Measurements from ENCODE around the gene AFF3. TPM values are rescaled to one million over a fixed set of nuclear protein-coding genes. Genes with fewer than 3 reads are reported as not detected.

Gene AFF3
- total and polyA plus RNA-seq, 2 experiments from 2014 or later = 7.3 to 7.8 TPM

DNA sequence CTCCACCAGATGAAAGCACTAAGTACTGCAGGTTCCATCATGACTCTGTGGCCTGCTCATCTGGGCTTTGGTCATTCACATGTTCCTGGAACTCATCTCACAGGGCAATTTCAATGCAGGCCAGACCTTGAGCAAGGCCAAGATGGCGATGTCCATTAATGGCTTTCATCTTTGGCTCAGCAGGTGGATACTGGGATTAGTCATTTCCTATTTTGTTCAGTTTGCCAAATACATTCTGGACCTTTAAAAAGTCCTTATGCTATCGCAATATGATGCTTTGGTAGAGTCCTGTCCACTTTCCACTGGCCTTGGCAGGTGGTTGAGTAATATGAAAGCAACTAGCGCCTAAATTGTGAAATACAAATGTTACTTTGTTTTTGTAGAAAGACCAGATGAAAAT lies 482.5 kb downstream of the AFF3 start:
- Histone ChIP-seq H3K27ac (no peak overlapping the region), H3K27me3 (no peaks in the 10 kb centered on the region), H3K9me2 (replicated peaks; ENCODE audit: insufficient read depth) (no peaks in the 10 kb centered on the region), H3K4me3 (no peak overlapping the region), H4K20me1 (ENCODE audit: insufficient read depth, poor library complexity, severe bottlenecking) (no peaks in the 10 kb centered on the region), H3K9me3 (ENCODE audit: low read depth) (no peaks in the 10 kb centered on the region), H3K4me1 (ENCODE audit: insufficient read depth) (peaks cover 14% of the 10 kb centered on the region), H3K36me3 (replicated peaks; ENCODE audit: insufficient read depth, low read depth) (no peaks in the 10 kb centered on the region), H2AFZ (no peak overlapping the region), H3K4me2 (no peak overlapping the region), H3K79me2 (no peaks in the 10 kb centered on the region)
- WGBS (ENCODE audit: low lambda C conversion rate, missing lambda C conversion rate) = 97% methylated on average over 3 of the region's 3 CpGs
- TF ChIP-seq EZH2 (IDR thresholded peaks at IDR 0.05; ENCODE audit: borderline replicate concordance) = no peak
- no peak for TF ChIP-seq EZH2phosphoT487 (IDR thresholded peaks at IDR 0.05; ENCODE audit: low read depth, severe bottlenecking, unreplicated experiment)
- TF ChIP-seq, protein P1, sequence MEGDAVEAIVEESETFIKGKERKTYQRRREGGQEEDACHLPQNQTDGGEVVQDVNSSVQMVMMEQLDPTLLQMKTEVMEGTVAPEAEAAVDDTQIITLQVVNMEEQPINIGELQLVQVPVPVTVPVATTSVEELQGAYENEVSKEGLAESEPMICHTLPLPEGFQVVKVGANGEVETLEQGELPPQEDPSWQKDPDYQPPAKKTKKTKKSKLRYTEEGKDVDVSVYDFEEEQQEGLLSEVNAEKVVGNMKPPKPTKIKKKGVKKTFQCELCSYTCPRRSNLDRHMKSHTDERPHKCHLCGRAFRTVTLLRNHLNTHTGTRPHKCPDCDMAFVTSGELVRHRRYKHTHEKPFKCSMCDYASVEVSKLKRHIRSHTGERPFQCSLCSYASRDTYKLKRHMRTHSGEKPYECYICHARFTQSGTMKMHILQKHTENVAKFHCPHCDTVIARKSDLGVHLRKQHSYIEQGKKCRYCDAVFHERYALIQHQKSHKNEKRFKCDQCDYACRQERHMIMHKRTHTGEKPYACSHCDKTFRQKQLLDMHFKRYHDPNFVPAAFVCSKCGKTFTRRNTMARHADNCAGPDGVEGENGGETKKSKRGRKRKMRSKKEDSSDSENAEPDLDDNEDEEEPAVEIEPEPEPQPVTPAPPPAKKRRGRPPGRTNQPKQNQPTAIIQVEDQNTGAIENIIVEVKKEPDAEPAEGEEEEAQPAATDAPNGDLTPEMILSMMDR (IDR thresholded peaks at IDR 0.05; ENCODE audit: poor library complexity) = no peak
- no peak for DNase-seq (ENCODE audit: low spot score)

DNA sequence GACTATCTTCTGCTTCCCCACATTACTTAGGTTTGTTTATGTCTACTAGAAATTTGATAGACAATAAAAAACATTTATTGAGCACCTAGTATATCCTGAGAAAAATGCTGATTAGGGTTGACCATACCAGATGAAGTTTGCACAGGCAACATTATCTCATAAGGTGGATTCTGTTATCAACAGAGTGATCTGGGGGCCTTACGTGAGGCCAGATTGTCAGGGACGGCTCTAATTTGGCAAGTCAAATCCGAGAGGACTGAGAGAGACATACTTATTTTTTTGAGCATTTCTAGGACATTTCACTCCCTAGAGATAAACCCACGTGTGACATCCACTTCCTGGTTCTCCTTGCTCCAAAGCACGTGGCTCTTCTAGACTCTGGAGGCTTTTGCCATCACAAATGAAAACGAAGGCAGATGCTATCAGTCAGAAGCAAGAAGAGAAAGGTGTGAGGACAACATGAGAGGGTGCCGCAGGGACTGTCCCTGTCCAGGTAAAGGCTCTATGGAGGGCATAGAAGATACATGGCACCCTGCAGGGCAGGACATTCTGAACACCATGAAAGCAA lies 484.6 kb downstream of the AFF3 start:
- no peaks in the 10 kb centered on the region for H3K9me3 ChIP-seq (ENCODE audit: low read depth)
- no peaks in the 10 kb centered on the region for H3K79me2 ChIP-seq
- no peak overlapping the region for H3K4me3 ChIP-seq
- peaks cover 4% of the 10 kb centered on the region for H3K4me1 ChIP-seq (ENCODE audit: insufficient read depth)
- H2AFZ ChIP-seq = no peak overlapping the region
- H3K27ac ChIP-seq = no peak overlapping the region
- no peaks in the 10 kb centered on the region for H4K20me1 ChIP-seq (ENCODE audit: insufficient read depth, poor library complexity, severe bottlenecking)
- no peaks in the 10 kb centered on the region for H3K9me2 ChIP-seq (replicated peaks; ENCODE audit: insufficient read depth)
- H3K4me2 ChIP-seq = no peak overlapping the region
- TF ChIP-seq, protein P1 (IDR thresholded peaks at IDR 0.05; ENCODE audit: poor library complexity) = no peak
- TF ChIP-seq EZH2phosphoT487 (IDR thresholded peaks at IDR 0.05; ENCODE audit: low read depth, severe bottlenecking, unreplicated experiment) (no peak), EZH2 (IDR thresholded peaks at IDR 0.05; ENCODE audit: borderline replicate concordance) (no peak)
- DNase-seq (ENCODE audit: low spot score) = no peak
- WGBS (ENCODE audit: low lambda C conversion rate, missing lambda C conversion rate) = 80% methylated on average over 7 of the region's 7 CpGs
- H3K27me3 ChIP-seq = no peaks in the 10 kb centered on the region
- no peaks in the 10 kb centered on the region for H3K36me3 ChIP-seq (replicated peaks; ENCODE audit: insufficient read depth, low read depth)

DNA sequence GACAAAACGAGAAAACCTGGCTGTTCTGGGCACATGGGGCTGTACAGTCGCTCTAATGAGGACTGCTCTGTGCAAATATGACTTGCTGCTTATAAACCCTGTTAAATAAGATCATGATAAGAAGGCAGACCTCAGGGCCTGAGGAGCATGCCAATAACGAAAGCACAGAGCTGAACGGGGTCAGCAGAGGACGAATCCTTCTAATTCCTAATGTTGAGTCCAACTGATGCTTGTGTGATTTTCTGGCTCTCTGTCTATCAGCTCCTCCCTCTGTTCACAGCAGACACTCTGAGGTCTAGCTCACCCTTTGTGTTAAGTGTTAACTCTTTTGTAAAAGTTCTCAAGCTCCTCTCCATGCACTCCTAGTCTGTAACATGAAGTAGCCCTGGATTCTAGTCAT lies 485.4 kb downstream of the AFF3 start:
- Histone ChIP-seq H3K4me3 (no peak overlapping the region), H2AFZ (no peak overlapping the region), H3K4me2 (no peak overlapping the region), H3K27ac (no peak overlapping the region), H3K79me2 (no peaks in the 10 kb centered on the region), H3K36me3 (replicated peaks; ENCODE audit: insufficient read depth, low read depth) (no peaks in the 10 kb centered on the region), H3K9me3 (ENCODE audit: low read depth) (no peaks in the 10 kb centered on the region), H3K9me2 (replicated peaks; ENCODE audit: insufficient read depth) (no peaks in the 10 kb centered on the region), H3K4me1 (ENCODE audit: insufficient read depth) (no peaks in the 10 kb centered on the region), H4K20me1 (ENCODE audit: insufficient read depth, poor library complexity, severe bottlenecking) (no peaks in the 10 kb centered on the region), H3K27me3 (no peaks in the 10 kb centered on the region)
- 57% methylated on average over 5 of the region's 5 CpGs for WGBS (ENCODE audit: low lambda C conversion rate, missing lambda C conversion rate)
- TF ChIP-seq EZH2phosphoT487 (IDR thresholded peaks at IDR 0.05; ENCODE audit: low read depth, severe bottlenecking, unreplicated experiment) = no peak
- TF ChIP-seq EZH2 (IDR thresholded peaks at IDR 0.05; ENCODE audit: borderline replicate concordance) = no peak
- TF ChIP-seq, protein P1 (IDR thresholded peaks at IDR 0.05; ENCODE audit: poor library complexity) = no peak
- no peak for DNase-seq (ENCODE audit: low spot score)

All from hepatocyte (in vitro differentiated cells).